Jurkat, Clone E6-1 (cell line): ENCODE results near the gene ABHD15.
"Not testable (repeated sequence)": the region's sequence is repeated elsewhere in the genome, so short reads cannot be mapped to it uniquely, and the experiment has no call there.

Experiments
- DNase-seq: peaks from one replicate; pipeline ENCODE4 v3.0.0-alpha.2; 2011; ENCODE audit warnings: low read depth, low spot score
- H3K4me3 ChIP-seq: 2 replicates; pipeline ENCODE4 v1.5.1; 2011; ENCODE audit warnings: mild to moderate bottlenecking, low read length, control low read depth, moderate library complexity

ABHD15 gene

DNA sequence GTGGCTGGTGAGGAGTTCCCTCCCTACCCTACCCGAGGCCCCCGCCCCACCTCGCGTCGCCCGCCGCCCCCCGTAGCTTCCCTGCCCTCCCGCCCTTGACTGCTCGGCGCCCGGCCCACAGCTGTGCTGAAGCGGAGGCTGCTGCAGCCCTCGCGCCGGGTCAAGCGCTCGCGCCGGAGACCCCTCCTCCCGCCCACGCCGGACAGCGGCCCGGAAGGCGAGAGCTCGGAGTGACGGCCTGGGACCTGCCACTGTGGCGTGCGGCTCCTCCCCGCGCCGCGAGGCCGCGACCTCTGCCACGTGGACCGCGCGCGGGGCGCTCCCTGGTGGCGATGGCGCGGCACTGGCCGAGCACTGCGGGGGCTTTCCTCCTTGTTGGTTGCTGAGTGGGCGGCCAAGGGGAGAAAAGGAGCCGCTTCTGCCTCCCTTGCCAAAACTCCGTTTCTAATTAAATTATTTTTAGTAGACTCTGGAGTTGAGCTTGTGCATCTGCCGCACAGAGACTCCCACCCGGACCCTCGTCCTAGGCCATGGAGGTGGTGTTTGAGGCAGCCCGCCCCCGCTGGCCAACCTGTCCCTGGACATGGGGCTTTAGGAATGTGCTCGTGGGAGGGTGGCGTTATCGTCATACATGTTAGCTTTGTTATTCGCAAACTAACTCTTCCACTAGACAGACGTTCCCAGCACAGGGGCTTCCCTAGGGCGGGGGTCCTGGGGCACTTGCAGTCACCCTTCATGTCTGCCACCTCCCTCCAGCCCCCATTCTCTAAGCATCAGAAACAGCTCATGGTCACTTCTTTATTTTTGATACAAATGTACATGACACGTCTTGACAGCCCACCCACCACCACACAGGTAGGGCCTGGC lies 6.1 kb upstream of the ABHD15 start:
- DNase-seq: no peak
- no peak overlapping the region for H3K4me3 ChIP-seq

DNA sequence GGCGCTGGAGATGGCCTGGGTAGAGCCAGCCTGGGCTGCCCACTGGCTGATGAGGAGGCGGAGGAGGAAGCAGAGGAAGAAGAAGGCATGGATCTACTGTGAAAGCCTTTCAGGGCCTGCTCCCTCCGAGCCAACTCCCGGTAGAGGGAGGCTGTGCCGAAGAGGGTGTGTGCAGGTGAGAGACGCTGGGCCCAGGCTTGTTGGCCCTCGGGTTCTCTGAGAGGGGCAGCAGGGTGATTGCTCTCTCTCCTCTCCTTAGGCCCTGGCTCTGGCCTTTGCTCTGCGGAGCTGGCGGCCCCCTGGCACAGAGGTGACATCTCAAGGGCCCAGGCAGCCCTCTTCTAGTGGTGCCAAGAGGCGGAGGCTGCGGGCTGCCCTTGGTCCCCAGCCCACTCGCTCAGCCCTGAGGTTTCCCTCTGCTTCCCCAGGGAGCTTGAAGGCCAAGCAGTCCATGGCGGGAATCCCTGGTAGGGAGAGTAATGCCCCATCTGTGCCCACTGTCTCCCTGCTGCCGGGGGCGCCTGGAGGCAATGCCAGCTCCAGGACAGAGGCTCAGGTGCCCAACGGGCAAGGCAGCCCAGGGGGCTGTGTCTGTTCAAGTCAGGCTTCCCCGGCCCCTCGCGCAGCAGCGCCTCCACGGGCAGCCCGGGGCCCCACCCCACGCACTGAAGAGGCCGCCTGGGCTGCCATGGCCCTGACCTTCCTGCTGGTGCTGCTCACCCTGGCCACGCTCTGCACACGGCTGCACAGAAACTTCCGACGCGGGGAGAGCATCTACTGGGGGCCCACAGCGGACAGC lies 5.2 kb upstream of the ABHD15 start:
- no peak overlapping the region for H3K4me3 ChIP-seq
- no peak for DNase-seq

DNA sequence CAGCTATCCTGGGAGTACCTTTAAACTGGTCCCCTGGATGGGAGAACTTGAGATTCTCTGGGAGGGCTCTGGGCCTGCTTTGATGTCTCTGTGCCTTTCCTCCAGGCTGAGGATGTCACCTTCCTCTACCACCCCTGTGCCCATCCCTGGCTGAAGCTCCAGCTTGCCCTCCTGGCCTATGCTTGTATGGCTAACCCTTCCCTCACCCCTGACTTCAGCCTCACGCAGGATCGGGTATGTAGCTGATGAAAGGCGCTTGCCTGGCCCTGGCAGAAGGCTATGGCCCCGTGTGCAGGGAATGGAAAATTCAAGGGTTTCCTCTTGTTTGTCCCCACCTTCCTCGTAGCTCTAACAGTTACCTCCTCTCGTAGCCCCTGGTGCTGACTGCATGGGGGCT lies 4.6 kb upstream of the ABHD15 start:
- no peak for DNase-seq
- no peak overlapping the region for H3K4me3 ChIP-seq

DNA sequence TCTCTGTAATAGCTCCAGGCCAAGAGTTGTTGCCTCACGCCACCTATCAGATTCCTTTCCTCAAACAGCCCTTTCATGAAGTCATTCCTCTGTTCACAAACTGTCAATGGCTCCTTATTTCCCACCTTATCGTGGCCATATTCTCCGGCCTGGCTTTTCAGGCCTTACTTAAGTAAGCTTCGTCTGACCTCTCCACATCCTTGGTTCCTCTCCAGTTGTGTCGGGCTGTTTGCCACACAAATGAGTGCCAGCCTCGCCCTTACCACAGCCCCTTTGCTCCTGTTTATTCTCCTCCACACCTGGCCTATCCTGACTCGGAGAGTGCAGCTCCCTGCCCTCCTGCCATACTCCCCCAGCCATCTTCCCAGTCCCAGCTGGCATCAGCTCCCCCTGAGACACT lies 3.7 kb upstream of the ABHD15 start:
- DNase-seq: no peak

DNA sequence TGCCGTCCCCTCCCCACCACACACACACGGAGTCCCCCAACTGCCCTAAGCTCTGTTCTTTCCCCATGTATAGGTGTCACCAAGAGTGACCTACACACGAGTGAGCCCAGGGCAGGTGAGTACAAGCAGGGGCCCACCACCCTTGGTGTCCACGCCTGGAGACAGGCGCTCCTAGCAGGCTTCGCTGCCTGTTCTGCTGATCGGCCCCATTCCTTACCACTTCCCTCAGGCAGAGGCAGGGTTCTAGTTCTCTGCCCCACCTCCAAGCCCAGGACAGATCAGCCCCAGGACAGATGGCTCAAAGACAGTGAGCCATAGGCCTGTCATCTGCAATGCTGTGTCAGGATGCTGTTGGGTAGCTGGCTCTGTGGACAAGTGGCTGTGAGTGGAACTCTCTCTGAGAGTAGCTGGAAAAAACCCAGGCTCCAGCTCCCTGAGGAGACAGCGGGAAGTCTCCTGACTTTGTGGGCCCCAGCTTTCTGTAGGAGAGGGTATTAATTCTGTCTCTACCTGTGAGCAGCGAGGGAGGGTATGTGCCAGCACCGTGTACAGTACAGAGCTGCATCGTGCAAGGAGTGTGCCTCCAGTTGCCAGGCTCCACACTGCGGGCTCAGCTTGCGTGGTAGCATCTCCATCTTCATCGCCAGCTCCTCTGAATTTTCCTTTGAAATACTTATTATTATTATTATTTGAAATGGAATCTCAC lies 2.6 kb upstream of the ABHD15 start:
- DNase-seq: no peak
- peak overlapping the region; percentile 79 for H3K4me3 ChIP-seq

More for the DNA sequence above, 3.7 kb upstream of the ABHD15 start:
- H3K4me3 ChIP-seq: no peak overlapping the region

DNA sequence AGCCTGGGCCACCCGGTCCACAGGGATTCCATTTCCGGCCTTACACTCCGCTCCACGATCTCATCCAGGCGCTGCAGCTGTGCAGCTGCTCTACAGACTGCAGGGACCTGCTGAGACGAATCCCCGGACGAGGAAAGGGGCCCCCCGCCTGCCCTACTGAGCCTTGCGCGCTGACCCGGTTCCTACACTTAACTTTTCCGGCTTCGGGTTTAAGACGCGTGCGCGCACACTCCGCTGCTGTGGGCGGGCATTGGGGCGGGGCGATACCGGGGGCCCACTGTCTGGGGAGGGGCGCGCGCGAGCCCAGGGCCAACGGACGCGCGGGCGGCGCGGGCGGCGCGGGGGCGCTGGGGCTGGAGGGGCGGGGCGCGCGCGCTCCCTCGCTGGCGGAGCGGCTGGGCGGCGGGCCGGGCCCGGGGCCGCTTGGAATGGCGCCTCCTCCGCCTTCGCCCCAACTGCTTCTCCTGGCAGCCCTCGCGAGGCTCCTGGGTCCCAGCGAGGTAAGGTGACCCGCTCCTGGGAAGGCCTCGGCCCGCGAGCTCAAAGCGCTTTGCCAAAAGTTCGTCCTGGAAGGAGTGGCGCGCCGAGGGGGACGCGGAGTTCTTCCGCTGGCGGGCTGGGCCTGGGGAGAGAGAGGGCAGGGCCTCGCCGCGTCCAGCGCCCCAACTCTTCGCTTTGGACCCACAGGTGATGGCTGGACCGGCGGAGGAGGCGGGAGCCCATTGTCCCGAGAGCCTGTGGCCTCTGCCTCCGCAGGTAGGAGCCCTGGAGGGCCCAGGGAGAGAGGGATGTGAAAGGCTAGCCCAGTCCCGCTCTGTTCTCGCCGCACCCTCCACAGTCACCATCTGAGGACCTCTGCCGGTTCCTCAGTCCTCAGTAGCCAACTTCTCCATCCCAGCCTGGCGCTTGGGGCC lies 1.8 kb upstream of the ABHD15 start, which contains the start of gene TP53I13:
Gene TP53I13 (plus strand): TSS at position 371 of the 914 bp plus-strand sequence. CDS start 58 bp downstream, at position 429.
- peak; percentile 85 for DNase-seq
- H3K4me3 ChIP-seq: peak within 1 kb of the TSS; percentile 83

DNA sequence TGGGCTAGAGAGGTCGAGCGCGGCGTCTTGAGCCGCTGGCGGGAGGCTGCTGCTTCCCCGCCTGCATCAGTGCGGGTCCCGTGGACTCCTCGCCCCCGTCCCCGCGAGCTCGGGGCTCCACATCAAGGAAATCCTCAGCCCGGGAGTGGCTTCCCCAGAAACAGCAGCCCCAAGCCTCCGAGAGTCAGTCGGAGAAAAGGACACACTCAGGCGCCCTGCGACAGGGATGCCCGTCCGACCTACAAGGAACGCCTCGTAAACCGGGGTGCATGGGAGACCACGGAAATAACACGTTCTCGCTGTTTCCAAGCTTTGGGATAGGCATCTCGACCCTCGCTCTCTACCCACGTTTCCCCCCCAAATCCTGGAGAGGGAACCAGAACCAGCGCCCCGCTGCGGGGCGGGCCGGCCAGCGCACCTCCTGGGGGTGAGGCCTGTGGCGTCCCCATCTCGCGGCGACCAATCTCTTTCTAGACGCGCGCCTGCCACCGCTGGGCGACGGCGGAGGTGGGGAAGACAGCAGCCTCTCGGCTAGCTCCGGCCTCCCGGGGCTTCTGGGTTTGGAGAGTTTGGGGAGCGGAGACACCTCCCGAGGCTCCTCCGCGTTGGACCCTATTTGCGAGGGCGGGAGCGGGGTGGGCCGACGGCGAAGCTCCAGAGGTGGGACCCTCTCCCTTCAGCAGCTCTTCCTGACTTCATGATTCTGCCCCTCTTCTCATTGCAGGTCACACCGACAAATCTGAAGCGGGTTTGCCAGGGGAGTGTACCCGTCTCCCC lies 905 bp upstream of the ABHD15 start:
- H3K4me3 ChIP-seq: peak overlapping the region; percentile 83
- no peak for DNase-seq

DNA sequence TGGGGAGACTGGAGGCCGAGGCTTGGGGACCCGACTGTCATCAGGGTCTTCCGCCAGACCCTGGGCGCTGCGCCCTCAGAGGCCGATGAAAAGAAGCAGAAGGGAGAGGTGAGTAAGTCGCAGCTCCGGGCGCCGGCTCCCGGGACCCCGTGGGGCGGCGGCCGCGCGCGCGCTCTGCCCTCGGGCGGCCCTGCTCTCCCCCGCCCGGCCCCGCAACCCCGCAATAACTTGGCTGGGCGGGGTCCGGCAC lies 392 bp upstream of the ABHD15 start:
- peak overlapping the region; percentile 83 for H3K4me3 ChIP-seq
- DNase-seq: no peak

DNA sequence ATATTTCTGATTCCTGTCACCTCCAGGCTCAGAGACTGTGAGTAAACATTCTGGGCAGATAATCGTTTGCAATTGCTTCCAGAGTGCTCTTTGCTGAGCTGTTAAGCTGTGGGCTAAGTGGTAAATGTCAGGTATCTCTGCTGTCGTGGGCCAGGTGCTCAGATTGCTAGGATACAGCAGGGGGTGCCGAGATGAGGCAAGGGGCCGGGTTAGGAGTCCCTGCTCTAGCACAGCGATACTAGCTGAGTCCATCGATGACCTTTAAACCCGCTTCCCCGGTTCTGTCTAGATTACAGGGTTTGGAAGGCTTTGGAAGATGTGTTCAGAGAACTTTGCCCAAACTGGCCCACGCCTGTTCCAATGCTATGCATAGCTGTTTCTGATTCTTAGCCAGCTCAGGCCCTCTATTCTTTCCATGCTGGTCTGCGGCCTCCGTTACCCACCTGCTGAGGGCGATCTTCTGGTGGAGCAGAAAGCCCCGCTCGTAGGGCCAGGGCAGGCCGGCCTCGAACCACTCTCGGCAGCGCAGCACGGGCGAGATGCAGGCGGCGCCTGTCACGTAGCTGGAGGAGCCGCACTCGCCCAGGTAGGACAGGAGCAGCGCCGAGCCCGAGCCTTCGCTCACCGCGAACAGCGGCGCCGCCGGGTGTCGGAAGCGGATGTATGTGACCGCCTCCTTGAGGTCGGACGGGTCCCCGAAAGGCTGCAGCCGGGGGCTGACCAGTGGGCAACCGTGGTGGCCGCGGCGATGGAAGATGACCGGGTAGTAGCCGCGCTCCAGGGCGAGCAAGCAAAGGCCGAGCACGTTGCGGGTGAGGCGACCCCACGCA lies 979 bp downstream of the ABHD15 start:
- no peak overlapping the region for H3K4me3 ChIP-seq
- DNase-seq: no peak

DNA sequence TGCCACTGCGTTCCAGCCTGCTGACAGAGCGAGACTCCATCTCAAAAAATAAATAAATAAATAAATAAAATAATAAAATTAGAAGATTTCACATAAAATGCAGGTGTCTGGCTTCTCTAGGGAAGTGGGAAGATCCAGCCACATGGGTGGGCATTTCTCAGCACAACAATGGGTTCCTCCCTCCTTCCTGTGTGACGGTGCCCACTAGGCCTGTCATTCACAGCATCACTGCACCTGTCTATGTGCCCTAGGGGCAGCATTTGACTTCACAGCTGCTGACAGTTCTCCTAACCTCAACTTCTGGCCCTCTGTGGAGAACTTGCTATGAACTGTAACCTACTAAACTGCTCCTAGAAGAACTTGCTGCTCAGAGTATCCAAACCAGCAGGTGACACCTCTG lies 3.0 kb downstream of the ABHD15 start:
- DNase-seq: peak; percentile 66

DNA sequence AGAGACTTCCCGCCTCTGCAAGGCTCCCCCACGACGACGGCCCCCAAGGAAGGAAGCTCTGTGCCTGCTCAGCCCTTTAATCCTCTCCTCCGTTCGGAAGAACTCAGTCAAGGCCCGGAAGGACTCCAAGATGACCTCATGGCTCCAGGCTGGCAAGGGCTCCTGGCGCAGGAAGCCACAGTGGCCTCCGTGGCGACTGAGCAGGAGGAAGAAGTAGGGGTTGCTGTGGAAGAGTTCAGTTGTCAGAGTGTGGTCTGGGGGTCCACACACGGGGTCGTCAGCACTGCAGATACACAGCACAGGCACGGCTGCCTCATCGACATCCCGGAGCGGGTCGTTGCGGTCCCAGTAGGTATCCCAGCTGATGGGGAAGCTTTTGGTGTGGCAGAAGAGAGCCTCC lies 4.2 kb downstream of the ABHD15 start:
- H3K4me3 ChIP-seq: no peak overlapping the region

More for the DNA sequence above, 3.0 kb downstream of the ABHD15 start:
- no peak overlapping the region for H3K4me3 ChIP-seq

DNA sequence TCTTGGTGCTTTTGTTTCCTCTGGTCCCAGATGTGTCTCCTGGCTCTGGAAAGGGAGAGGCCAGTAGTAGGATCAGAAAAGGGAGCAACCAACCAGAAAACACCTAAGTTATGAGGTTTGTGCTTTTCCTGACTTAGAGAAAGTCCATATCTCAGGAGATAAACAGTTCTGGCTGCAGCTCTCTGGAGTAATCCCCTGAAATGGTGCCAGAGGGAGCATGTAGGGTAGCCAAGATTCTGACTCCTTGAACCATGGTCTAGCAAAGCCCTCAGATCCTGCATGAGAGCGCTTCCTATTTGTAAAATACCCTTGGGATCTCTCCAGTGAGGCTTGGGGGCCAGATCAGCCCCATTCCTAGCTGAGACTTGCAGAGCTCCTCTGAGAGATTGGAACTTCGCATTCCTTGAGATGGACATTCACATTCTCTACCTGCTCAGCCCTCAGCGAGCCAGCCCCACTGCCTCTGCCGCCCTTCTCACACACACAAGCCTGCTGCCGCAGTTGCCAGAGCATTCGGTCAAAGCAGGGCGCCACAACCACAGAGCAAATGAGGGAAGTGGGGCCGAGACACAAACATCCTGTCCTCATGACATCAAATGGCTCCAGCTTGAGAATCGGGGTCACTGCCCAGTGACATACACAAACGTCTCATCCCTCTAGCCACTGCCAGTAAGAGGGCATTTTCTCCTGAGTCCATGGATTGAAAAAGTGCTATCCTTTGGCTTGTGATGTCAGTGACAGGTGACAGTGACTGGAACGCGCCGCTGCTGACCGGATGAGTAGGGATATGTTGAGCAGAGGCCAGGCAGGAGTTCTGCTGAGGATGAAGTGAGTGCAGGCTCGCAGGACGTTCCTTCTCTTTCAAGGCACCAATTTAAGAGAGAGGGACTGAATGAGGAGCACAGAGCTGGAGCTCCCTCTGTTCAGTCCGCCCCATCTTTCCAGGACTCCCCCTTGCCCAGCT lies 5.0 kb downstream of the ABHD15 start:
- DNase-seq: no peak
- H3K4me3 ChIP-seq: no peak overlapping the region

More for the DNA sequence above, 4.2 kb downstream of the ABHD15 start:
- no peak for DNase-seq

DNA sequence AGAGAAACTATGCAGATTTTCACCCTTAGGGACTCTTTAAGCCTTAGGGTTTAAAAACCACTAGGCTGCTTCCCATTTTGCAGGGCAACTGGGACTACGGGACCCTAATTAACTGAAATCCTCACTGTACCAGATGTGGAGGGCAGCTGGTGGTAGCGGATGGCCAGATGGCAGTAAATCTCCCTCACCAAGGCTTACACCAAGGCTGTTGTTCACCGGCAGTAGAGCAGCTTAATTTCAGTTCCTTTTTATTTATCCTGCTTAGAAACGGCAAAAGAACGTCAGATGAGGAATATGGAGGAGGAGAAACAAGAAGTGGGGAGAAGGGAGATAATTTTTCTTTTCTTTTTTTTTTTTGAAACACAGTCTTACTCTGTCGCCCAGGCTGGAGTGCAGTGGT lies 6.5 kb downstream of the ABHD15 start:
- no peak overlapping the region for H3K4me3 ChIP-seq
- no peak for DNase-seq

DNA sequence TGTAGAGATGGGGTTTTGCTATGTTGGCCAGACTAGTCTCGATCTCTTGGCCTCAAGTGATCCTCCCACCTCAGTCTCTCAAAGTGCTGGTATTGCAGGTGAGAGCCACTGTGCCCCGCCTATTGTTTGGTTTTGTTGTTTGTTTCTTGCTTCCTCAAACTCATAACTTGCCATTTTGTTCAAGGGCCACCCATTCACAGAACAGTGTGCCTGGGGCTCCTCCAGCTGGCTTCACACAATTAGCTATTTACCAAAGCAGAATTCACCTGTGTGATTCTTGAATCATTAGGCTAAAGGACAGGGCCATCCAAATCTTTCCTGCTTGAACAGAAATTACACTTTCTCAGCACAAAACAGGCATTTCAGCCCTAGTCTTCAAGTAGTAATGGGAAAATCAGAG lies 7.2 kb downstream of the ABHD15 start:
- no peak for DNase-seq
- H3K4me3 ChIP-seq: no peak overlapping the region

DNA sequence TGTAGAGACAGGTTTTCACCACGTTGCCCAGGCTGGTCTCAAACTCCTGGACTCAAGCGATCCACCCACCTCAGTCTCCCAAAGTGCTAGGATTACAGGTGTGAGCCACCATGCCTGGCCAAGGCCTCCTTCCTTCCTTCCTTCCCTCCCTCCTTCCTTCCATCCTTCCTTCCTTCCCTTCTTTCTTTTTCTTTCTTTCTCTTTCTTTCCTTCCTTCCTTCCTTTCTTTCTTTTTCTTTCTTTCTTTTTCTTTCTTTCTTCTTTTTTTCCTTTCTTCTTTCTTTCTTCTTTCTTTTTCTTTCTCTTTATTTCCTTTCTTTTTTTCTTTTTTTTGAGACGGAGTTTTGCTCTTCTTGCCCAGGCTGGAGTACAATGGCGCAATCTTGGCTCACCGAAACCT lies 8.7 kb downstream of the ABHD15 start:
- H3K4me3 ChIP-seq, DNase-seq: not testable (repeated sequence)

DNA sequence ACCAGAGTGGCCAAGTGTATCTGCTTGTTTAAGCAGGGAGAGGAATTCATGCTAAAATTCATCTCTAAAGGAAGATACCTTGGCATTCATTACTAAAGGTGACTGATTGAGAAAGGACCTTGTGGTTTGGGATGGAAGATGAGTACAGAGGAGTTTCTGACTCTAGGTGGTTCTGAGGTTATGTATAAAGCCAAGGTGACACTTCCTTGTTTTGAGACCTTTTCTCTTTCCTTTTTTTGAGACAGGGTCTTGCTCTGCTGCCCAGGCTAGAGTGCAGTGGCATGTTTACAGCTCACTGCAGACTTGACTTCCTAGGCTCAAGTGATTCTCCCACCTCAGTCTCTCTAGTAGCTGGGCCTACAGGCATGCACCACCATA lies 9.1 kb downstream of the ABHD15 start:
- DNase-seq: no peak
- no peak overlapping the region for H3K4me3 ChIP-seq
